ENCODE data around the gene ITGA6.

DNA sequence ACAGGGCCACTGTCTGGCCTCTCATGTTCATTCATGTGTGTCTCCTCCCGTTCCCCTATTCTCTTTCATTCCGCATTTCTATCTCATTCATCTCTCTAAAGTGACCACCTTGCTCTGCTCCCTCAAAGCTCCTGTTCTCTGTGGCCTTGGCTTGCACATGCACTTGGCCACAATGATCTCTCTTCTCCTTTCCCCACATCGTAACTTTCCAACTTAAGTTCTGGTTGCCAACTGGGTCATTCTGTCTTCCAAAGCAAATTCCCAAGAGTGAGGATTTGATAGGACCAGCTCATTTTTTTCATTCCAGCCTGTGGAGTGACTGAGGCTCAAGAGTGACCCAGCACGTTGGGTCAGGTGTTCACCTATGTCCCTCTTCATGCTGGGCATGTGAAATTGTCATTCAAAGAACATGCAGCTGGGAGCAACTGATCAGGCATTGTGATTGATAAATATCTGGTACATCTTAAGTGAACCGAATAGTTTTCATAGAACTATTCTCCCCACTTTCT, 14.3 kb upstream of the ITGA6 start:
- TF ChIP-seq, protein P1, sequence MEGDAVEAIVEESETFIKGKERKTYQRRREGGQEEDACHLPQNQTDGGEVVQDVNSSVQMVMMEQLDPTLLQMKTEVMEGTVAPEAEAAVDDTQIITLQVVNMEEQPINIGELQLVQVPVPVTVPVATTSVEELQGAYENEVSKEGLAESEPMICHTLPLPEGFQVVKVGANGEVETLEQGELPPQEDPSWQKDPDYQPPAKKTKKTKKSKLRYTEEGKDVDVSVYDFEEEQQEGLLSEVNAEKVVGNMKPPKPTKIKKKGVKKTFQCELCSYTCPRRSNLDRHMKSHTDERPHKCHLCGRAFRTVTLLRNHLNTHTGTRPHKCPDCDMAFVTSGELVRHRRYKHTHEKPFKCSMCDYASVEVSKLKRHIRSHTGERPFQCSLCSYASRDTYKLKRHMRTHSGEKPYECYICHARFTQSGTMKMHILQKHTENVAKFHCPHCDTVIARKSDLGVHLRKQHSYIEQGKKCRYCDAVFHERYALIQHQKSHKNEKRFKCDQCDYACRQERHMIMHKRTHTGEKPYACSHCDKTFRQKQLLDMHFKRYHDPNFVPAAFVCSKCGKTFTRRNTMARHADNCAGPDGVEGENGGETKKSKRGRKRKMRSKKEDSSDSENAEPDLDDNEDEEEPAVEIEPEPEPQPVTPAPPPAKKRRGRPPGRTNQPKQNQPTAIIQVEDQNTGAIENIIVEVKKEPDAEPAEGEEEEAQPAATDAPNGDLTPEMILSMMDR (IDR thresholded peaks at IDR 0.05) = no peak
- TF ChIP-seq TCF7L2 (IDR thresholded peaks at IDR 0.05; ENCODE audit: low read depth, low read length) (no peak), SIN3A (IDR thresholded peaks at IDR 0.05; ENCODE audit: borderline replicate concordance, insufficient read depth, low read depth, low read length) (no peak), POLR2AphosphoS5 (IDR thresholded peaks at IDR 0.05; ENCODE audit: low read depth, low read length) (no peak)
- TF ChIP-seq, protein P2, sequence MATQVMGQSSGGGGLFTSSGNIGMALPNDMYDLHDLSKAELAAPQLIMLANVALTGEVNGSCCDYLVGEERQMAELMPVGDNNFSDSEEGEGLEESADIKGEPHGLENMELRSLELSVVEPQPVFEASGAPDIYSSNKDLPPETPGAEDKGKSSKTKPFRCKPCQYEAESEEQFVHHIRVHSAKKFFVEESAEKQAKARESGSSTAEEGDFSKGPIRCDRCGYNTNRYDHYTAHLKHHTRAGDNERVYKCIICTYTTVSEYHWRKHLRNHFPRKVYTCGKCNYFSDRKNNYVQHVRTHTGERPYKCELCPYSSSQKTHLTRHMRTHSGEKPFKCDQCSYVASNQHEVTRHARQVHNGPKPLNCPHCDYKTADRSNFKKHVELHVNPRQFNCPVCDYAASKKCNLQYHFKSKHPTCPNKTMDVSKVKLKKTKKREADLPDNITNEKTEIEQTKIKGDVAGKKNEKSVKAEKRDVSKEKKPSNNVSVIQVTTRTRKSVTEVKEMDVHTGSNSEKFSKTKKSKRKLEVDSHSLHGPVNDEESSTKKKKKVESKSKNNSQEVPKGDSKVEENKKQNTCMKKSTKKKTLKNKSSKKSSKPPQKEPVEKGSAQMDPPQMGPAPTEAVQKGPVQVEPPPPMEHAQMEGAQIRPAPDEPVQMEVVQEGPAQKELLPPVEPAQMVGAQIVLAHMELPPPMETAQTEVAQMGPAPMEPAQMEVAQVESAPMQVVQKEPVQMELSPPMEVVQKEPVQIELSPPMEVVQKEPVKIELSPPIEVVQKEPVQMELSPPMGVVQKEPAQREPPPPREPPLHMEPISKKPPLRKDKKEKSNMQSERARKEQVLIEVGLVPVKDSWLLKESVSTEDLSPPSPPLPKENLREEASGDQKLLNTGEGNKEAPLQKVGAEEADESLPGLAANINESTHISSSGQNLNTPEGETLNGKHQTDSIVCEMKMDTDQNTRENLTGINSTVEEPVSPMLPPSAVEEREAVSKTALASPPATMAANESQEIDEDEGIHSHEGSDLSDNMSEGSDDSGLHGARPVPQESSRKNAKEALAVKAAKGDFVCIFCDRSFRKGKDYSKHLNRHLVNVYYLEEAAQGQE (IDR thresholded peaks at IDR 0.05; ENCODE audit: insufficient read depth in 1 of 2, low read depth in 2 of 2, low read length in 1 of 2) = no peak
